ENCODE results near the gene PTPRU.
"Not testable (repeated sequence)": the region's sequence is repeated elsewhere in the genome, so short reads cannot be mapped to it uniquely, and the experiment has no call there.

PTPRU gene

GRCh38 chr1:29298246-29298645 lies 61.9 kb downstream of the PTPRU start:
- TF ChIP-seq CSDC2 (CRISPR knock-in tag; IDR thresholded peaks at IDR 0.05) (no peak), BACH2 (CRISPR knock-in tag; IDR thresholded peaks at IDR 0.05; ENCODE audit: borderline replicate concordance) (no peak), SNAI2 (CRISPR knock-in tag; IDR thresholded peaks at IDR 0.05) (no peak), ZC3H10 (CRISPR knock-in tag; IDR thresholded peaks at IDR 0.05) (no peak), TSHZ2 (CRISPR knock-in tag; IDR thresholded peaks at IDR 0.05) (no peak), ZNF8 (CRISPR knock-in tag; IDR thresholded peaks at IDR 0.05) (no peak), PATZ1 (CRISPR knock-in tag; IDR thresholded peaks at IDR 0.05; ENCODE audit: borderline replicate concordance) (no peak), ARNTL (CRISPR knock-in tag; IDR thresholded peaks at IDR 0.05; ENCODE audit: borderline replicate concordance, low read depth) (no peak), ZNF565 (CRISPR knock-in tag; conservative IDR thresholded peaks at IDR 0.05; ENCODE audit: low read depth) (no peak), ZFP30 (CRISPR knock-in tag; IDR thresholded peaks at IDR 0.05) (no peak), ISL1 (CRISPR knock-in tag; IDR thresholded peaks at IDR 0.05) (no peak), RARB (CRISPR knock-in tag; IDR thresholded peaks at IDR 0.05) (no peak), TCF4 (CRISPR knock-in tag; IDR thresholded peaks at IDR 0.05; ENCODE audit: borderline replicate concordance) (no peak), CREB5 (CRISPR knock-in tag; IDR thresholded peaks at IDR 0.05; ENCODE audit: low read depth) (no peak), CSRNP3 (CRISPR knock-in tag; IDR thresholded peaks at IDR 0.05) (no peak), PPARA (CRISPR knock-in tag; IDR thresholded peaks at IDR 0.05; ENCODE audit: borderline replicate concordance) (no peak), TOX (CRISPR knock-in tag; IDR thresholded peaks at IDR 0.05; ENCODE audit: borderline replicate concordance) (no peak), GLIS3 (CRISPR knock-in tag; IDR thresholded peaks at IDR 0.05) (no peak), ZFP3 (CRISPR knock-in tag; IDR thresholded peaks at IDR 0.05) (no peak)
- ATAC-seq: no peak

GRCh38 chr1:29299446-29299845 lies 63.1 kb downstream of the PTPRU start:
- TF ChIP-seq CREB5 (CRISPR knock-in tag; IDR thresholded peaks at IDR 0.05; ENCODE audit: low read depth): no peak
- ATAC-seq: no peak

- ATAC-seq: not testable (repeated sequence)
Observed at GRCh38 chr1:29301732-29302131, 65.4 kb downstream of the PTPRU start.

- ATAC-seq: no peak
- TF ChIP-seq PPARA (CRISPR knock-in tag; IDR thresholded peaks at IDR 0.05; ENCODE audit: borderline replicate concordance) (no peak), BACH2 (CRISPR knock-in tag; IDR thresholded peaks at IDR 0.05; ENCODE audit: borderline replicate concordance) (no peak), OSR1 (CRISPR knock-in tag; IDR thresholded peaks at IDR 0.05) (no peak), GLIS3 (CRISPR knock-in tag; IDR thresholded peaks at IDR 0.05) (no peak), ZFP3 (CRISPR knock-in tag; IDR thresholded peaks at IDR 0.05) (no peak), ZFP30 (CRISPR knock-in tag; IDR thresholded peaks at IDR 0.05) (no peak), TSHZ2 (CRISPR knock-in tag; IDR thresholded peaks at IDR 0.05) (no peak), RARB (CRISPR knock-in tag; IDR thresholded peaks at IDR 0.05) (no peak), ZNF70 (CRISPR knock-in tag; IDR thresholded peaks at IDR 0.05) (no peak), CSRNP3 (CRISPR knock-in tag; IDR thresholded peaks at IDR 0.05) (no peak), ESRRG (CRISPR knock-in tag; IDR thresholded peaks at IDR 0.05) (no peak)
Observed at GRCh38 chr1:29303201-29304024, 67.1 kb downstream of the PTPRU start.

Measured in SK-N-SH treated with all-trans-retinoic acid at 6 μM for 48 hours (cell line).